Measurements from ENCODE around the gene CDH16. TPM values are rescaled to one million over a fixed set of nuclear protein-coding genes. Genes with fewer than 3 reads are reported as not detected.

Gene CDH16
- total and polyA plus RNA-seq, 2 donors (not counting 3 experiments of a cell fraction or from before 2014, with no cell fraction given): not detected

- H3K79me2 ChIP-seq (ENCODE audit: control insufficient read depth, insufficient read depth, low read length): peaks cover 20% of the 10 kb centered on the region
Measured at GRCh38 chr16:66936462-66936861, 17.8 kb upstream of the CDH16 start.

More at GRCh38 chr16:66936462-66936861, 17.8 kb upstream of the CDH16 start:
- Histone ChIP-seq H3K4me3 (replicated peaks in 1 of 3; ENCODE audit: insufficient read depth in 1 of 3, low read depth in 1 of 3, low read length in 3 of 3) (no peak overlapping the region), H3K4me1 (ENCODE audit: control insufficient read depth, extremely low read depth, insufficient read depth, low read length) (peaks cover 7% of the 10 kb centered on the region), H2AFZ (ENCODE audit: low read depth, low read length) (no peak overlapping the region), H3K27me3 (ENCODE audit: control insufficient read depth in 2 of 2, insufficient read depth in 2 of 2, low read length in 2 of 2) (no peaks in the 10 kb centered on the region), H3K9me3 (replicated peaks; ENCODE audit: control insufficient read depth, insufficient read depth, low read length) (no peaks in the 10 kb centered on the region), H3K27ac (ENCODE audit: insufficient read depth, low read depth, low read length) (no peak overlapping the region), H4K20me1 (replicated peaks; ENCODE audit: control insufficient read depth, extremely low read depth, insufficient read depth, low read length) (no peaks in the 10 kb centered on the region), H3K36me3 (ENCODE audit: control insufficient read depth in 2 of 2, extremely low read depth in 1 of 2, insufficient read depth in 2 of 2, low read length in 2 of 2) (peaks cover 0 to 11% of the 10 kb centered on the region in 2 experiments), H3K4me2 (ENCODE audit: insufficient read depth, low read length) (no peak overlapping the region), H3K9me1 (replicated peaks; ENCODE audit: control insufficient read depth, extremely low read depth, insufficient read depth, low read length) (no peaks in the 10 kb centered on the region), H3K9ac (replicated peaks; ENCODE audit: extremely low read depth, insufficient read depth, low read length) (no peak overlapping the region)
- dilution Hi-C loops (cut with MboI; ENCODE audit: extremely low pct_ligation_motif_present, low sequenced_read_pairs) (no loop called here), intact Hi-C loops (cut with micrococcal nuclease) (no loop called here)
- FAIRE-seq: no peak
- no TSS peak for BruUV-seq (replicated peaks)
- ChIA-PET CTCF (interaction anchor here (0.9 to 1.0 kb wide), 2 partner anchors 11 to 18 kb away, joined by 3 read pairs; no protein-coding TSS in a partner anchor), POLR2A (no interaction called here)
- no peak for TF ChIP-seq MYC (IDR thresholded peaks at IDR 0.05; ENCODE audit: low read depth, low read length)
- TF ChIP-seq EZH2 (IDR thresholded peaks at IDR 0.05; ENCODE audit: borderline replicate concordance, low read depth, low read length, severe bottlenecking): no peak
- no peak for TF ChIP-seq CTCF (IDR thresholded peaks at IDR 0.05; ENCODE audit: extremely low read depth in 1 of 2, insufficient read depth in 1 of 2, low read depth in 1 of 2, low read length in 2 of 2)
- TF ChIP-seq POLR2A (IDR thresholded peaks at IDR 0.05; ENCODE audit: low read depth, low read length): no peak
- TF ChIP-seq JUN (IDR thresholded peaks at IDR 0.05; ENCODE audit: borderline replicate concordance, insufficient read depth, insufficient read length, low read depth): no peak
- no peak for TF ChIP-seq POLR2AphosphoS5 (IDR thresholded peaks at IDR 0.05; ENCODE audit: insufficient read depth, low read depth, low read length)
- TF ChIP-seq FOS (IDR thresholded peaks at IDR 0.05; ENCODE audit: borderline replicate concordance, insufficient read depth, low read length): no peak
- TF ChIP-seq GATA2 (IDR thresholded peaks at IDR 0.05; ENCODE audit: insufficient read depth, insufficient read length, low read depth, low read length): no peak
- TF ChIP-seq, protein P1, sequence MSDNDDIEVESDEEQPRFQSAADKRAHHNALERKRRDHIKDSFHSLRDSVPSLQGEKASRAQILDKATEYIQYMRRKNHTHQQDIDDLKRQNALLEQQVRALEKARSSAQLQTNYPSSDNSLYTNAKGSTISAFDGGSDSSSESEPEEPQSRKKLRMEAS (IDR thresholded peaks at IDR 0.05; ENCODE audit: insufficient read depth, insufficient read length): no peak
- DNase-seq (ENCODE audit: low read depth, low spot score): no peak
